HG03139 (cell line): ENCODE results near the gene APBA3.

Source experiments
- ATAC-seq: cut with Tn5 transposase; IDR thresholded peaks from one replicate; pipeline ENCODE4 v1.9.1; 2021; ENCODE audit not compliant: unreplicated experiment

Gene APBA3

DNA sequence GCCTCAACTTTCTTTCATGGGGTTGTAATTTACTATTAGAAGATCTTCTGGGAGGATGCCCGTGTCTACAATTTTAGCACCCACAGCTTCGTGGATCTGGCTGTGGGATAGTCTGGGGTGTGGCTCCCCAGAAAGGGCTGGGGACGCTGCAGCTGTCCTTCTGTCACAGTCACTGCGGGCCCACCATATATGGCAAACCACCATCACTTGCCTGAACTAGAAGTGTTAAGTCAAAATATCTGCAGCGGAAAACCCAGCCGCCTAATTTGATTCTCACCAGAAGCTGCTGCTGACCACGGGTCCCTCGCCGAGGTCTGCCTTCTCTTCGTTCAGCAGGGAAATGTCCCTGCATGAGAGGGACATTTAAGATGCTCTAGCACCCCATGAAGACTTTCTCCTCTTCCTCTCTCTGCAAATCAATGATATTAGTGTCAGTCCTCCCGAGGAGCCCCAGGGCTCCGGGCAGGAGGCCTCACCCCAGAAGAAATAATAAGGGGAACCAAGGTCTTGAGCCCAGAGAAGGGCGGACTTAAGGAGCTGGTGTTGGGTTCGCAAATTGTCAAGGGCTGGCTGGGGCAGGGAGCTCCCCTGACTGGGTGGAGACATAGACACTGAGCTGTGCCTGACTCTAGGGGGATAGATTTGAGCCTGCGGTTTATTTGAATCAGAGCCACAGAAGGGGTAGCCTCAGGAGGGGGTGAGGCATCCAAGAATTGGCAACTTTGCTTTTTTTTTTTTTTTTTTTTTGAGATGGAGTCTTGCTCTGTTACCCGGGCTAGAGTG is 27.7 kb upstream of the APBA3 start:
- no peak for ATAC-seq

GRCh38 chr19:3785938-3786824 is 24.7 kb upstream of the APBA3 start, which contains the start of gene MATK:
Gene MATK (minus strand): TSS chr19:3786381. CDS start chr19:3785135, 1,246 bp downstream.
- no peak for ATAC-seq

DNA sequence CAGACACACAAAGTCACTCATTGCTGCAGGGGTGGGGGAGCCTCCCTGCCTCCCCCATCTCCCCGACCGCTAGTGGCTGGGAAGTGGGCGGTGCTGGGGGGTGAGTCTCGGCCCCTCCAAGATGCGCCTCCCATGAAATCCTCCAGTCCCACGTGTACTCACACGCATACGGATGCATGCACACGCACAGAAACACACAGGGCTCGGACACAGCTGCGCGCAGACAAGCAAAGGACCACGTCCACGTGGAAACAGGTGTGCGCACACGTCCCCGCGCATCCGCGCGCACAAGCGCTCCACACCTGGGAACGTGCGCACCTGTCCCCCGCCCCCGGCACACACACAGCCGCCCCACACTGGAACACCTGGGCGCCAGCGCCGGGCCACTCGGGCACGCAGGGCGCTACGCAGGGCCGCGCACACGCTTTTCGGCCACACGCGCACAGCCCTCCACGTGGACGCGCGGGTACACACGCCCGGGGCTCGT is 24.0 kb upstream of the APBA3 start:
- ATAC-seq: no peak

GRCh38 chr19:3784607-3785450 is 23.3 kb upstream of the APBA3 start:
- ATAC-seq: no peak

DNA sequence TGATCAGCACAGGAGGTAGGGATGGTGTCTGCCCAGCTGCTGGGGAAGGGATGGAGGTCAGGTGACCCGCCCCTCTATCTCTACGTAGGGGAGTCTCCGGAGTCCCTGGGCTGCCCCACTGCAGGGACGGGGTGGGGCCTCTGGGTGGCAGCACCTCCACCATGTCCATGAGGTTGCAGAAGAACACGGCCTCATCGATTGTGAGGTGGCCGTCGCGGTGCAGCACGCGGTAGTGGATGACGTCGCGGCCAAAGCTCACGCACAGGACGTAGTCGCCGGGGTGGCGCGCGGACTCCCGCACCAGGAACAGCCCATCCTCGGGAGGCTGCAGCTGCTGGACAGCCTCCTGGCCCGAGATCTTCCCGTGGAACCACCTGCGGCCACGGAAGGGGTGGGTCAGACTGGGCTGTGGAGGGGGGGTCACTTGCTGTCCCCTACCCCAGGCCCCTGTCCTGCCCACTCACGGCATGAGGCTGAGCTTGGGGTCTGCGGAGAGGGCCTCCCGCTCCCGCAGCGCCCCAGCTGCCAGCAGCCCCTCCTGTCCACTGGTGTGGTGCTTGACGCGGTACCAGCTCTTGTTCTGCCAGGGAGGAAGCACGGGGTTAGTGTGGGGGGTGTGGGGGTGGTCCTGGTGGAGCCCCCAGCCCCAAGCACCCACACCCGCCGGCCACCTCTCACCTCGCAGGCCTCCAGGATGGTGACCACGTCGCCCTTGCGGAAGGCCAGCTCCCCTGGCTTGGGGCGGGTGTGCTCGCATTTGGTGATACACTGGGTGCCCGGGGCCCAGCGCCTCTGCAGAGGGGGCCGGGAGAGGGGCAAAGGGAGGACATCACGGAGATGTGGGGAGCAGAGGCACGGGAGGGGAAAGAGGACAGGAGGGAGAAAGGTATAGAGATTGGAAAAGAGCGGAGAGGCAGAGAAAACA is 22.4 kb upstream of the APBA3 start:
- no peak for ATAC-seq

GRCh38 chr19:3782903-3783302 is 21.4 kb upstream of the APBA3 start:
- no peak for ATAC-seq

DNA sequence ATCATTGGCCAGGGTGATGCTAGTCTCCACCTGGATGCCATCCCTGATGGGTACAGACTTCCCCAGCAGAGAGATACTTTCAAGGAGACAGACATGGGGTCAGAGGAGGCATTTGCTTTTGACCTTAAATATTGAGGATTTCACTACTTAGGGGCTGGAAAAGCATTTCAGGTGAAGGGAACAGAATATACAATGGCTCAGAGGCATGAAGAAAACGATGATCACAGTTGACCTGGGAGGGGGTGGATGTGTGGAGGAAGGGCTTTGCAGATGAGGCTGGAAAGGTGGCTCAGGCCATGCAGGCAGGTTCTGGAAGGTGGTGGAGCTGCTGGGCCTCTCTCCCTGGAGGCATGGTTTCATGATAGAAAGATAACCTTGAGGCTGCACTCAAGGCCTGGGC is 20.8 kb upstream of the APBA3 start:
- ATAC-seq: no peak

- no peak for ATAC-seq
These were observed 20.1 kb upstream of the APBA3 start for GRCh38 chr19:3781603-3782002.

GRCh38 chr19:3780786-3781304 is 19.4 kb upstream of the APBA3 start:
- no peak for ATAC-seq

GRCh38 chr19:3778899-3779723 is 17.6 kb upstream of the APBA3 start:
- ATAC-seq: no peak

DNA sequence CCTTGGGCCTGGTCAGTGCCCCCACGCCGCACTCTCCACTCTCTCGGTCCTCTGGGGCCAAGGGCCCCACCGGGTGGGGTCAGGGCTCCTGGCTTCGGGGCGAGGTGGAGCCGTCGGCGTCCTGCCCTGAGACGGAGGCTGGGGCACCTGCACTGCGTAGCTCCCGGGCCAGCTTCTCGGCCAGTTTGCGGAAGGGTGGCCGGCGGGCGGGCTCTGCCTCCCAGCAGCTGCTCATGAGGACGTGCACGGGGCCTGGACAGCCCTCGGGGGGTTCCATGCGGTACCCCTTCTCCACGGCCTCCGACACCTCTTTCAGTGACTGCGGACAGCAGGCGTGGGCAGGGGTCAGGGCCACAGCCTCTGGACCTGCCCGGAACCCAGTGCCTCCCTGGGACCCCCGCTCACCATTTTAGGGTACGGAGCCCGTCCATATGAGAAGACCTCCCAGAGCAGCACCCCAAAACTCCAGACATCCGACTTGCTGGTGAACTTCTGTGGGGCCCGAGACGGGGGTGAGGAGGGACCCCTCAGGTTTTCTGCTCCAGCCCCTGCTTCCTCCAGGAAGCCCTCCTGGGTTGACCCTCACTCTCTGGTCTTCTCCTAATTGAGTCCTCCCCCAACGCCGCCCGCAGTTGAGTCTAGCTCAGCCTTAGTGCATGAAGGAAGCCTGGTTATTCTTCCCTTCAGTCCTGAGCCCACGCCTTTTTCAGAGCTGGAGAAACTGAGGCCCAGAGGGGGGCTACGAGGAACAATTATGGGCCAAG is 16.8 kb upstream of the APBA3 start:
- ATAC-seq: no peak

- no peak for ATAC-seq
These were observed 15.1 kb upstream of the APBA3 start for GRCh38 chr19:3776479-3777040.

DNA sequence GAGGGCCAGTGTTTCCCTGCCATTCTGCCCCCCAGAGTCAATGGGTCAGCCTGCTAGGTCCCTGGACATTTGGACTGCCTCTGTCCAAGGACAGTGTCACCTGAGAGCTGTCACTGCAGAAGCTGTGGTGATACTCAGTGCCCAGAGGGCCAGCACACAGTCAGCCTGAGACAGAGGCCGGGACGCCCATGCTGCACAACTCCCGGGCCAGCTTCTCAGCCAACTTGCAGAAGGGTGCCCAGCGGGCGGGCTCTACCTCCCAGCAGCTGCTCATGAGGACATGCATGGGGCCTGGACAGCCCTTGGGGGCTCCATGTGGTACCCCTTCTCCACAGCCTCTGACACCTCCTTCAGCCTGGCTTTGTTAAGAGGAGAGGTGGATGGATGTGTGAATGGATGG is 14.3 kb upstream of the APBA3 start:
- no peak for ATAC-seq

DNA sequence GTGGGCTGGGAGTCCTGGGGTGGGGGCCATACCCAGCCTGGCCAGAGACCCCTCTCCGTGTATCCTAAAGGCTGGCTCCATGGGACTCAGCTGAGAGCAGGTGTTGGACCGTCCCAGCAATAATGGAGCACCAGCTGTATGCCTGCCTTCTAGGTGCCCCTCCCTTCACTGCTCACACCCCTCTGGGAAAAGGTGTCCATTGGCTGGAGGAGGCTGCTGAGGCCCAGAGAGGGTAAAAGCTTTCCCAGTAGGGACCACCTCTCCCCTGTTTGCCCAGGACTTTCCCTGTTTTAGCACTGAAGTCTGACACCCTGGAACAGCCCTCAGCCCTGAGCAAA is 13.9 kb upstream of the APBA3 start:
- no peak for ATAC-seq

GRCh38 chr19:3774621-3775373 is 13.3 kb upstream of the APBA3 start:
- no peak for ATAC-seq

GRCh38 chr19:3773814-3774515 is 12.5 kb upstream of the APBA3 start:
- no peak for ATAC-seq
